Neuronal stem cell (in vitro differentiated cells): Measurements from ENCODE around the gene CBX8.

Experiments
- DNase-seq: peaks from one replicate; pipeline ENCODE4 v3.0.0-alpha.2; 2013; ENCODE audit warnings: low spot score
- H2AFZ ChIP-seq: one replicate; pipeline ENCODE4 v1.6.1; 2013; ENCODE audit warnings: mild to moderate bottlenecking, low read length, inconsistent platforms
- H2AK5ac ChIP-seq: 2 replicates; pipeline ENCODE4 v1.6.1; 2013; ENCODE audit warnings: low read depth, mild to moderate bottlenecking, inconsistent platforms, low read length, moderate library complexity, mixed read lengths
- H2BK120ac ChIP-seq: 2 replicates; pipeline ENCODE4 v1.6.1; 2013; ENCODE audit warnings: low read depth, mild to moderate bottlenecking, inconsistent platforms, low read length, moderate library complexity, mixed read lengths
- H2BK12ac ChIP-seq: one replicate; pipeline ENCODE4 v1.6.1; 2013; ENCODE audit warnings: low read length, inconsistent platforms
- H2BK15ac ChIP-seq: 2 replicates; pipeline ENCODE4 v1.6.1; 2013; ENCODE audit warnings: mild to moderate bottlenecking, low read length, inconsistent platforms, mixed read lengths
- H2BK5ac ChIP-seq: one replicate; pipeline ENCODE4 v1.6.1; 2013; ENCODE audit warnings: inconsistent platforms, mild to moderate bottlenecking, low read length, moderate library complexity
- H3K14ac ChIP-seq: one replicate; pipeline ENCODE4 v1.6.1; 2013; ENCODE audit warnings: low read length, inconsistent platforms
- H3K18ac ChIP-seq: 2 replicates; pipeline ENCODE4 v1.6.1; 2013; ENCODE audit warnings: low read length, inconsistent platforms
- H3K23ac ChIP-seq: 2 replicates; pipeline ENCODE4 v1.6.1; 2013; ENCODE audit warnings: low read depth, mild to moderate bottlenecking, mixed read lengths, low read length, inconsistent platforms; ENCODE audit not compliant: poor library complexity
- H3K27ac ChIP-seq: replicated peaks from 3 replicates; pipeline ENCODE4 v1.5.1; 2013; ENCODE audit warnings: low read length, inconsistent platforms
- H3K27me3 ChIP-seq, 3 experiments: 2 replicates each; pipeline ENCODE4 v1.6.1; 2013; ENCODE audit warnings: low read length in 3 of 3, mild to moderate bottlenecking in 2 of 3, inconsistent platforms in 1 of 3, low read depth in 1 of 3, mixed read lengths in 1 of 3, moderate library complexity in 1 of 3; ENCODE audit not compliant: control insufficient read depth in 3 of 3, insufficient read depth in 3 of 3
- H3K36me3 ChIP-seq, 2 donors: replicated peaks in 1 of 2; 2 replicates each; pipeline ENCODE4 v1.6.1; 2013; ENCODE audit warnings: low read length in 2 of 2; ENCODE audit not compliant: control insufficient read depth in 2 of 2, insufficient read depth in 2 of 2
- H3K4ac ChIP-seq: 2 replicates; pipeline ENCODE4 v1.6.1; 2013; ENCODE audit warnings: inconsistent platforms, mild to moderate bottlenecking, low read length, moderate library complexity
- H3K4me1 ChIP-seq, 2 donors: 1 replicate in 1 of 2; 2 replicates in 1 of 2; pipeline ENCODE4 v1.6.1; 2013; ENCODE audit warnings: low read length in 2 of 2, low read depth in 1 of 2; ENCODE audit not compliant: control insufficient read depth in 2 of 2, insufficient read depth in 1 of 2
- H3K4me2 ChIP-seq: one replicate; pipeline ENCODE4 v1.6.1; 2013; ENCODE audit warnings: mild to moderate bottlenecking, low read length, inconsistent platforms; ENCODE audit not compliant: insufficient read depth, poor library complexity, severe bottlenecking
- H3K4me3 ChIP-seq, 2 donors: 2 replicates each; pipeline ENCODE4 v1.5.1; 2013; ENCODE audit warnings: low read length in 2 of 2, mild to moderate bottlenecking in 2 of 2, inconsistent platforms in 1 of 2, moderate library complexity in 1 of 2
- H3K79me1 ChIP-seq: one replicate; pipeline ENCODE4 v1.6.1; 2013; ENCODE audit warnings: low read depth, mild to moderate bottlenecking, inconsistent platforms, low read length, moderate library complexity
- H3K9ac ChIP-seq: one replicate; pipeline ENCODE4 v1.6.1; 2013; ENCODE audit warnings: mild to moderate bottlenecking, low read depth, low read length, inconsistent platforms; ENCODE audit not compliant: poor library complexity
- H3K9me3 ChIP-seq, 2 donors: replicated peaks in 1 of 2; 2 replicates each; pipeline versions ENCODE3 to v1.6.1; 2013; ENCODE audit warnings: low read length in 2 of 2, mild to moderate bottlenecking in 2 of 2, inconsistent platforms in 1 of 2, low read depth in 1 of 2, mixed read lengths in 1 of 2, moderate library complexity in 1 of 2; ENCODE audit not compliant: control insufficient read depth in 2 of 2, insufficient read depth in 1 of 2
- H4K8ac ChIP-seq: one replicate; pipeline ENCODE4 v1.6.1; 2013; ENCODE audit warnings: low read depth, mild to moderate bottlenecking, inconsistent platforms, low read length, moderate library complexity
- H4K91ac ChIP-seq: one replicate; pipeline ENCODE4 v1.6.1; 2013; ENCODE audit warnings: low read length, low read depth, mild to moderate bottlenecking, inconsistent platforms; ENCODE audit not compliant: poor library complexity
- WGBS, 2 donors: extraction: QIAGEN DNeasy Blood & Tissue Kit; methylation state at CpG; one replicate each; pipeline ENCODE4 v1.1.7; 2013; ENCODE audit warnings: missing lambda C conversion rate in 2 of 2, mixed read lengths in 1 of 2; ENCODE audit not compliant: insufficient read length in 2 of 2, insufficient replicate concordance in 1 of 2; ENCODE audit errors: extremely low coverage in 2 of 2; 5-methylcytosine and 5-hydroxymethylcytosine counted together

Gene CBX8

DNA sequence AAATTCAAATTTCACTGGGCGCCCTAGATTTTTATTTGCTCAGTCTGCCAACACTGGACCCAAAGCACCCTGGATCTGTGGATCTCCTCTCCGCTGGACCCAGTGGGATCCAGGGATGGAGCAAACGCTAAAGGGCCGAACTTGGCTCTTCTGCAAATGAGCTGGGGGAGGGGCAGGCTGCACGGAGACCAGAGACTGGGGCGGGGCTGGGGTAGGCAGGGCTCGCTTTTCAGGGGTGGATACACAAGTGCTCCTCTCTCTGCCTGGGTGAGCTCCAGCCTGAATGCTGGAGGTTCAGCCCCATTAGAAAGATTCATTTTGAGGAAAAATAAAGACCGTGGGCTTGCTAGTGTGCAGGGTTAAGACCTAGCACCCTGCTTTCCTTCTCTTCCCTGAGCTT lies 33.4 kb upstream of the CBX8 start:
- Histone ChIP-seq H3K27ac (no peak overlapping the region), H2BK5ac (peak overlapping the region; percentile 47), H3K4me2 (no peak overlapping the region), H2BK12ac (no peak overlapping the region), H3K9me3 (peaks cover 0 to 2% of the 10 kb centered on the region in 2 donors), H4K91ac (no peak overlapping the region), H3K9ac (no peak overlapping the region), H3K18ac (no peak overlapping the region), H3K23ac (peak overlapping the region; percentile 5), H3K4me3 (no peak overlapping the region), H2AFZ (no peak overlapping the region), H2BK120ac (no peak overlapping the region), H4K8ac (no peak overlapping the region), H2BK15ac (peak overlapping the region; percentile 92), H3K14ac (no peak overlapping the region), H3K79me1 (peaks cover 4% of the 10 kb centered on the region), H3K4me1 (peaks cover 27 to 33% of the 10 kb centered on the region in 2 donors), H2AK5ac (peak overlapping the region; percentile 94), H3K36me3 (peaks cover 0 to 25% of the 10 kb centered on the region in 2 donors), H3K27me3 (peaks cover 0 to 24% (median 13%) of the 10 kb centered on the region in 3 experiments), H3K4ac (no peak overlapping the region)
- DNase-seq: no peak
- WGBS, 2 donors: no CpG with 5 or more reads among the region's 8 CpGs

DNA sequence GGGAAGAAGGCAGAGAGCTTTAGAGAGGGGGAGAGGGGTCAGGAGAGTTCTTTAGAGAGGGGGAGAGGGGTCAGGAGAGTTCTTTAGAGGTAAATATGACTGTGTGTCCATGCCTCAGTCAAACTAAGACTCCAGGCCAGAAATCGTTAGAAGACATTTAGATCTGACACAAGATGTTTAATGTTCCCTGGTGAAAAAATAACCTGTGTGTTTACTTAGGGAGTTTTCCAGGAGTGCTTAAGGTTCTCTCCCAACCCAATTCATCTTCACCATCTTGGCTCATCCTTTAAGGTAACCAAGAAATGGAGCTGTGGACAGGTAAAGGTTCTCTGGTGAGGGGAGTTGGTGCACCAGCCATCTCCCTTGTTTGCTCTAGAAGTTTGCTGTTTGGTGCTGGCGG lies 32.6 kb upstream of the CBX8 start:
- H3K4me3 ChIP-seq: no peak overlapping the region
- no peak overlapping the region for H3K4me2 ChIP-seq
- H2BK5ac ChIP-seq: no peak overlapping the region
- H3K27me3 ChIP-seq: peaks cover 0 to 16% (median 9%) of the 10 kb centered on the region in 3 experiments
- no peak overlapping the region for H3K14ac ChIP-seq
- no peak overlapping the region for H3K27ac ChIP-seq
- no peak overlapping the region for H2AK5ac ChIP-seq
- peaks cover 0 to 17% of the 10 kb centered on the region in 2 donors for H3K36me3 ChIP-seq
- H3K18ac ChIP-seq: no peak overlapping the region
- no peak overlapping the region for H2BK12ac ChIP-seq
- no peak overlapping the region for H3K4ac ChIP-seq
- no peak overlapping the region for H4K91ac ChIP-seq
- DNase-seq: no peak
- no peak overlapping the region for H2BK15ac ChIP-seq
- H2BK120ac ChIP-seq: no peak overlapping the region
- H2AFZ ChIP-seq: no peak overlapping the region
- peaks cover 22 to 33% of the 10 kb centered on the region in 2 donors for H3K4me1 ChIP-seq
- H3K79me1 ChIP-seq: peaks cover 2% of the 10 kb centered on the region
- no peak overlapping the region for H3K23ac ChIP-seq
- no CpG with 5 or more reads among the region's 2 CpGs for WGBS, 2 donors
- peaks cover 0 to 2% of the 10 kb centered on the region in 2 donors for H3K9me3 ChIP-seq
- no peak overlapping the region for H4K8ac ChIP-seq
- no peak overlapping the region for H3K9ac ChIP-seq

DNA sequence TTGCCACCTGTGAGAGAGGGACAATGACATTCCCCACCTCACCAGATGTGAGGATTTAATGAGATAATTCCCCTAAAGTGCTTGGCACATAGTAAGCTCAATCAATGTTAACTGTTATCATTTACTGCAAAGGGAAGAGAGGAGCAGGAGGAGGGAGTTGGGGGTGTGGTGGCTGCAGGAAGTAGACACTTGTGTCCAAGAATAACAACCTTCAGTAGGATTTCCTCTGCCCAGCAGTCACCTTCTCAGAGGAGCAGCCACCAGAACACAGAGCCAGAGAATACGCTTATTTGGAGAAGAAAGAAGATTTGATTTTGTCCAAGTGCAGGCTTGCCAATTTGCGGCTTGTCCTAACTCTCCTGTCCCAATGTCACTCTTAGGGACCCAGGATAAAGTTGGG lies 32.1 kb upstream of the CBX8 start:
- no peak overlapping the region for H4K91ac ChIP-seq
- no peak overlapping the region for H3K23ac ChIP-seq
- H3K4me1 ChIP-seq: peaks cover 20 to 33% of the 10 kb centered on the region in 2 donors
- H2BK5ac ChIP-seq: no peak overlapping the region
- no peak overlapping the region for H3K9ac ChIP-seq
- no peak overlapping the region for H3K4me2 ChIP-seq
- WGBS, 2 donors: no CpG with 5 or more reads among the region's 2 CpGs
- H3K14ac ChIP-seq: no peak overlapping the region
- H2BK12ac ChIP-seq: no peak overlapping the region
- no peak overlapping the region for H3K4ac ChIP-seq
- H2AFZ ChIP-seq: peak overlapping the region; percentile 75
- H3K27me3 ChIP-seq: peaks cover 0 to 11% (median 5%) of the 10 kb centered on the region in 3 experiments
- peaks cover 0 to 2% of the 10 kb centered on the region in 2 donors for H3K9me3 ChIP-seq
- H3K27ac ChIP-seq: no peak overlapping the region
- peaks cover 0 to 12% of the 10 kb centered on the region in 2 donors for H3K36me3 ChIP-seq
- no peak overlapping the region for H3K4me3 ChIP-seq
- no peak overlapping the region for H3K18ac ChIP-seq
- H2AK5ac ChIP-seq: no peak overlapping the region
- peaks cover 2% of the 10 kb centered on the region for H3K79me1 ChIP-seq
- DNase-seq: no peak
- no peak overlapping the region for H4K8ac ChIP-seq
- no peak overlapping the region for H2BK15ac ChIP-seq
- H2BK120ac ChIP-seq: no peak overlapping the region

DNA sequence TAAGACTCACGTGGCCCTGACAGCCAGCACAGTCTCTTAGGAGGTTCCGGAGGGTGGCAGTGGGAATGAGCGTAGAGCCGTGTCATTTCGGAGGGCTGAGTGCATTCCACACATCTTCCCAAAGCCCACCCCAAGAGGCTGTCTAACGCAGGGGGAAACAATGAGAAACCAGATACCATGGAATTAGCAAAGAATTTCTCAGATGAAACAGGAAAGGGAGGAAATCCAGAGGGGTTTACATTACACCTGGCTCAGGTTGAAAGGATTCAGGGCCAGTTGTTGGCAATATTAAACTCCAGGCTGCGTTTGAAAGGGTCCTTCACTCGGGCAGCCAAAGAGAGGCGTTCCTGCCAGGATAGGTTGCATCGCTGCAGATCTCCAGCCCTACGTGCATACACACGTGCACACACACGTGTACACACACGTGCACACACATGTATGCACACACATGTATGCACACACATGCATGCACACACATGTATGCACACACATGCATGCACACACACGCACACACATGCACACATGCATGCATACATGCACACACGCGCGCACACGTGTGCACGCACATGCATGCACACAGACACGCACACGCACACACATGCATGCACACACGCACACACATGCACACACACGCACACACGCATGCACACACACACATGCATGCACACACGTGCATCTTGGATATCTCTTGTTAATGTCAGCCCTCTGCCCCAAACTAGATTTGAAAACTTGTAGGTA lies 30.1 kb upstream of the CBX8 start:
- H3K27ac ChIP-seq: no peak overlapping the region
- peak overlapping the region; percentile 13 for H4K91ac ChIP-seq
- peak overlapping the region; percentile 25 for H2BK12ac ChIP-seq
- peak overlapping the region in 1 of 2 donors; percentile 63 for H3K4me3 ChIP-seq
- H2BK15ac ChIP-seq: no peak overlapping the region
- H3K4ac ChIP-seq: no peak overlapping the region
- H3K27me3 ChIP-seq: peaks cover 0 to under 1% (median 0%) of the 10 kb centered on the region in 3 experiments
- peak overlapping the region; percentile 11 for H3K18ac ChIP-seq
- H3K4me1 ChIP-seq: peaks cover 14 to 31% of the 10 kb centered on the region in 2 donors
- H3K14ac ChIP-seq: peak overlapping the region; percentile 63
- H3K9ac ChIP-seq: peak overlapping the region; percentile 47
- H3K36me3 ChIP-seq: no peaks in the 10 kb centered on the region
- WGBS, 2 donors: no CpG with 5 or more reads among the region's 26 CpGs
- no peak overlapping the region for H2AK5ac ChIP-seq
- peaks cover 0 to 2% of the 10 kb centered on the region in 2 donors for H3K9me3 ChIP-seq
- H2AFZ ChIP-seq: no peak overlapping the region
- H3K4me2 ChIP-seq: no peak overlapping the region
- H2BK120ac ChIP-seq: no peak overlapping the region
- H2BK5ac ChIP-seq: no peak overlapping the region
- H4K8ac ChIP-seq: no peak overlapping the region
- peak overlapping the region; percentile 83 for H3K23ac ChIP-seq
- DNase-seq: no peak
- H3K79me1 ChIP-seq: peaks cover 2% of the 10 kb centered on the region
